HepG2 (cell line): ENCODE data around the gene POFUT2. TPM values are rescaled to one million over a fixed set of nuclear protein-coding genes. Genes with fewer than 3 reads are reported as not detected.
A peak's percentile ranks its signal among the peaks of the same experiment; 100 is the strongest.

Experiments
- FOXA3 ChIP-seq: IDR thresholded peaks from 2 replicates; pipeline ENCODE4 v1.6.1; 2016; ENCODE audit warnings: missing genetic modification reagents, missing compliant biosample characterization
- HDAC1 ChIP-seq: sonication (generic); formaldehyde crosslinking; IDR thresholded peaks from 2 replicates; pipeline ENCODE4 v1.5.1; 2020; ENCODE audit warnings: mild to moderate bottlenecking, missing genetic modification reagents
- KDM5A ChIP-seq: fragments of 200-600 bp; sonication (generic); IDR thresholded peaks from 2 replicates; pipeline ENCODE4 v1.7.0; 2018; ENCODE audit warnings: antibody characterized with exemption, mild to moderate bottlenecking, low read length, borderline replicate concordance
- POLR2A ChIP-seq, 2 experiments: IDR thresholded peaks; 2 replicates each; pipeline ENCODE4 v1.6.1; 2011; ENCODE audit warnings: low read depth in 2 of 2, low read length in 2 of 2, mild to moderate bottlenecking in 1 of 2, moderate library complexity in 1 of 2; ENCODE audit not compliant: insufficient read depth in 1 of 2
- POLR2G ChIP-seq: fragments of 200-400 bp; formaldehyde crosslinking; IDR thresholded peaks from 2 replicates; pipeline ENCODE4 v1.6.1; 2018; ENCODE audit warnings: mild to moderate bottlenecking, low read depth, low read length, moderate library complexity
- SATB2 ChIP-seq: sonication (generic); formaldehyde crosslinking; IDR thresholded peaks from 2 replicates; pipeline ENCODE4 v1.5.0; 2020; ENCODE audit warnings: missing genetic modification reagents
- SP1 ChIP-seq, 2 experiments: fragments of 450-650 bp in 1 of 2; sonication (generic) in 1 of 2; formaldehyde crosslinking in 1 of 2; IDR thresholded peaks; 2 replicates each; pipeline versions ENCODE4 v1.4.0 to v1.6.1; 2016 to 2020; ENCODE audit warnings: missing genetic modification reagents in 1 of 2
- THAP9 ChIP-seq: sonication (generic); formaldehyde crosslinking; IDR thresholded peaks from 2 replicates; pipeline ENCODE4; 2020; ENCODE audit warnings: missing genetic modification reagents, mild to moderate bottlenecking, borderline replicate concordance
- ZBTB20 ChIP-seq: sonication (generic); formaldehyde crosslinking; IDR thresholded peaks from 2 replicates; pipeline ENCODE4 v1.8.1; 2023; ENCODE audit warnings: missing genetic modification reagents, low read depth, mild to moderate bottlenecking, borderline replicate concordance
- ZMAT3 ChIP-seq: sonication (generic); formaldehyde crosslinking; conservative IDR thresholded peaks from 2 replicates; pipeline ENCODE4 v1.7.0; 2021; ENCODE audit warnings: missing genetic modification reagents
- ZNF20 ChIP-seq: sonication (generic); formaldehyde crosslinking; IDR thresholded peaks from 2 replicates; pipeline ENCODE4 v1.4.0; 2020; ENCODE audit warnings: mild to moderate bottlenecking, moderate library complexity, missing genetic modification reagents
- ZNF503 ChIP-seq: sonication (generic); formaldehyde crosslinking; IDR thresholded peaks from 2 replicates; pipeline ENCODE4 v1.4.0; 2020; ENCODE audit warnings: missing genetic modification reagents
- ZNF558 ChIP-seq: sonication (generic); formaldehyde crosslinking; IDR thresholded peaks from 2 replicates; pipeline ENCODE4 v1.9.0; 2022; ENCODE audit warnings: mild to moderate bottlenecking, missing genetic modification reagents, borderline replicate concordance
- ZNF598 ChIP-seq: sonication (generic); formaldehyde crosslinking; IDR thresholded peaks from 2 replicates; pipeline ENCODE4 v1.5.1; 2020; ENCODE audit warnings: mild to moderate bottlenecking, missing genetic modification reagents, borderline replicate concordance
- polyA plus RNA-seq, 8 experiments: library from polyadenylated mRNA; depleted of rRNA in 3 of 8; stranded (reverse) in 7 of 8; unstranded in 1 of 8; fragments of >200 nt; fragmentation: Illumina TruSeq in 4 of 8; extraction: Trizol in 4 of 8; gene quantifications; 2 replicates each; pipeline versions ENCODE4 v1.2.1 to v1.2.3, GENCODE V29; 2011 to 2016; ENCODE audit warnings: low read depth in 4 of 8, missing spikeins in 1 of 8, mixed read lengths in 1 of 8; ENCODE audit not compliant: insufficient read depth in 1 of 8
- total RNA-seq, 5 experiments: library from RNA; depleted of rRNA; stranded (reverse); fragments of >200 nt; fragmentation: Illumina TruSeq; extraction: Trizol; gene quantifications; 2 replicates each; pipeline ENCODE4 v1.2.3, GENCODE V29; 2016; ENCODE audit warnings: low read depth in 1 of 5
- TF ChIP-seq, protein P1 (sequence below): sonication (generic); formaldehyde crosslinking; IDR thresholded peaks from 2 replicates; pipeline ENCODE4 v1.5.0; 2020; ENCODE audit warnings: mild to moderate bottlenecking, missing genetic modification reagents, borderline replicate concordance
- TF ChIP-seq, protein P2 (sequence below): IDR thresholded peaks from 2 replicates; pipeline ENCODE4 v1.6.1; 2016; ENCODE audit warnings: mild to moderate bottlenecking, missing biosample characterization, missing genetic modification reagents
- TF ChIP-seq, protein P3 (sequence below): sonication (generic); formaldehyde crosslinking; IDR thresholded peaks from 2 replicates; pipeline ENCODE4 v1.4.0; 2020; ENCODE audit warnings: mild to moderate bottlenecking, missing genetic modification reagents

The POFUT2 gene
- total and polyA plus RNA-seq, 2 of the 13 experiments (the other 11 are each of a cell fraction or from before 2014, with no cell fraction given): 22.8 to 24.0 TPM

GRCh38 chr21:45287438-45288391 is at the start of gene POFUT2 (continued):
- peak; percentile 67; the same call in 1 of the 2 replicates for TF ChIP-seq KDM5A
- no peak for TF ChIP-seq SP1 (IDR thresholded peaks at IDR 0.05)
- peak; percentile 77 for TF ChIP-seq SP1 (CRISPR knock-in tag; IDR thresholded peaks at IDR 0.05)
- TF ChIP-seq POLR2G: peak; percentile 86
- no peak for TF ChIP-seq ZNF20 (CRISPR knock-in tag)
- peak; percentile 40; the same call in 1 of the 2 replicates for TF ChIP-seq THAP9 (CRISPR knock-in tag)
- 0 out of 2 replicates have a peak, but pooled peaks have one; percentile 15 for TF ChIP-seq FOXA3 (CRISPR knock-in tag)
- TF ChIP-seq, protein P1, sequence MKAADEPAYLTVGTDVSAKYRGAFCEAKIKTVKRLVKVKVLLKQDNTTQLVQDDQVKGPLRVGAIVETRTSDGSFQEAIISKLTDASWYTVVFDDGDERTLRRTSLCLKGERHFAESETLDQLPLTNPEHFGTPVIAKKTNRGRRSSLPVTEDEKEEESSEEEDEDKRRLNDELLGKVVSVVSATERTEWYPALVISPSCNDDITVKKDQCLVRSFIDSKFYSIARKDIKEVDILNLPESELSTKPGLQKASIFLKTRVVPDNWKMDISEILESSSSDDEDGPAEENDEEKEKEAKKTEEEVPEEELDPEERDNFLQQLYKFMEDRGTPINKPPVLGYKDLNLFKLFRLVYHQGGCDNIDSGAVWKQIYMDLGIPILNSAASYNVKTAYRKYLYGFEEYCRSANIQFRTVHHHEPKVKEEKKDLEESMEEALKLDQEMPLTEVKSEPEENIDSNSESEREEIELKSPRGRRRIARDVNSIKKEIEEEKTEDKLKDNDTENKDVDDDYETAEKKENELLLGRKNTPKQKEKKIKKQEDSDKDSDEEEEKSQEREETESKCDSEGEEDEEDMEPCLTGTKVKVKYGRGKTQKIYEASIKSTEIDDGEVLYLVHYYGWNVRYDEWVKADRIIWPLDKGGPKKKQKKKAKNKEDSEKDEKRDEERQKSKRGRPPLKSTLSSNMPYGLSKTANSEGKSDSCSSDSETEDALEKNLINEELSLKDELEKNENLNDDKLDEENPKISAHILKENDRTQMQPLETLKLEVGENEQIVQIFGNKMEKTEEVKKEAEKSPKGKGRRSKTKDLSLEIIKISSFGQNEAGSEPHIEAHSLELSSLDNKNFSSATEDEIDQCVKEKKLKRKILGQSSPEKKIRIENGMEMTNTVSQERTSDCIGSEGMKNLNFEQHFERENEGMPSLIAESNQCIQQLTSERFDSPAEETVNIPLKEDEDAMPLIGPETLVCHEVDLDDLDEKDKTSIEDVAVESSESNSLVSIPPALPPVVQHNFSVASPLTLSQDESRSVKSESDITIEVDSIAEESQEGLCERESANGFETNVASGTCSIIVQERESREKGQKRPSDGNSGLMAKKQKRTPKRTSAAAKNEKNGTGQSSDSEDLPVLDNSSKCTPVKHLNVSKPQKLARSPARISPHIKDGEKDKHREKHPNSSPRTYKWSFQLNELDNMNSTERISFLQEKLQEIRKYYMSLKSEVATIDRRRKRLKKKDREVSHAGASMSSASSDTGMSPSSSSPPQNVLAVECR: peak; percentile 83
- peak; percentile 74 for TF ChIP-seq HDAC1 (CRISPR knock-in tag)
- 0 out of 2 replicates have a peak, but pooled peaks have one; percentile 22 for TF ChIP-seq ZNF503
- TF ChIP-seq, protein P2, sequence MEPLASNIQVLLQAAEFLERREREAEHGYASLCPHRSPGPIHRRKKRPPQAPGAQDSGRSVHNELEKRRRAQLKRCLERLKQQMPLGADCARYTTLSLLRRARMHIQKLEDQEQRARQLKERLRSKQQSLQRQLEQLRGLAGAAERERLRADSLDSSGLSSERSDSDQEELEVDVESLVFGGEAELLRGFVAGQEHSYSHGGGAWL: 0 out of 2 replicates have a peak, but pooled peaks have one; percentile 26
- 0 out of 2 replicates have a peak, but pooled peaks have one; percentile 51 for TF ChIP-seq ZNF598 (CRISPR knock-in tag)
- 0 out of 2 replicates have a peak, but pooled peaks have one; percentile 23 for TF ChIP-seq ZNF558 (CRISPR knock-in tag)
- peak; percentile 68; the same call in 1 of the 2 replicates for TF ChIP-seq ZMAT3
- 0 out of 2 replicates have a peak, but pooled peaks have one; percentile 23 for TF ChIP-seq ZBTB20
- TF ChIP-seq, protein P3, sequence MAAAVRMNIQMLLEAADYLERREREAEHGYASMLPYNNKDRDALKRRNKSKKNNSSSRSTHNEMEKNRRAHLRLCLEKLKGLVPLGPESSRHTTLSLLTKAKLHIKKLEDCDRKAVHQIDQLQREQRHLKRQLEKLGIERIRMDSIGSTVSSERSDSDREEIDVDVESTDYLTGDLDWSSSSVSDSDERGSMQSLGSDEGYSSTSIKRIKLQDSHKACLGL: peak; percentile 46; the same call in 1 of the 2 replicates
- TF ChIP-seq SATB2: no peak
- peak in 1 of 2 experiments; percentile 76; a peak in 2 of 4 replicates for TF ChIP-seq POLR2A (IDR thresholded peaks at IDR 0.05; ENCODE audit: insufficient read depth in 1 of 2, low read depth in 2 of 2, low read length in 2 of 2)
